HepG2 (cell line): ENCODE measurements around the gene CCL17. TPM values are rescaled to one million over a fixed set of nuclear protein-coding genes. Genes with fewer than 3 reads are reported as not detected.

Source experiments
- ADNP ChIP-seq: sonication (generic); formaldehyde crosslinking; IDR thresholded peaks from 2 replicates; pipeline ENCODE4 v1.4.0; 2020; ENCODE audit warnings: missing genetic modification reagents
- AKAP8 ChIP-seq: sonication (generic); formaldehyde crosslinking; IDR thresholded peaks from 2 replicates; pipeline ENCODE4 v1.5.1; 2020; ENCODE audit warnings: mild to moderate bottlenecking, missing genetic modification reagents
- ARNT ChIP-seq: fragments of 450-650 bp; IDR thresholded peaks from 2 replicates; pipeline ENCODE4 v1.6.1; 2017
- CBFB ChIP-seq: sonication (generic); formaldehyde crosslinking; IDR thresholded peaks from 2 replicates; pipeline ENCODE4 v1.4.0; 2020; ENCODE audit warnings: missing genetic modification reagents
- HOXD1 ChIP-seq: sonication (generic); formaldehyde crosslinking; IDR thresholded peaks from 2 replicates; pipeline ENCODE4 v1.5.0; 2020; ENCODE audit warnings: missing genetic modification reagents
- KDM2A ChIP-seq: sonication (generic); formaldehyde crosslinking; IDR thresholded peaks from 2 replicates; pipeline ENCODE4 v1.4.0; 2020; ENCODE audit warnings: low read depth, missing genetic modification reagents, borderline replicate concordance
- KLF11 ChIP-seq: IDR thresholded peaks from 2 replicates; pipeline ENCODE4 v1.6.1; 2016; ENCODE audit warnings: missing compliant biosample characterization
- MATR3 ChIP-seq: sonication (generic); formaldehyde crosslinking; IDR thresholded peaks from 2 replicates; pipeline ENCODE4 v1.4.0; 2020; ENCODE audit warnings: missing genetic modification reagents
- NPAS2 ChIP-seq: sonication (generic); formaldehyde crosslinking; IDR thresholded peaks from 2 replicates; pipeline ENCODE4 v1.8.0; 2022; ENCODE audit warnings: mild to moderate bottlenecking, missing genetic modification reagents, borderline replicate concordance
- NR2F1 ChIP-seq, 2 experiments: fragments of 450-650 bp in 1 of 2; formaldehyde crosslinking in 1 of 2; IDR thresholded peaks; 2 replicates each; pipeline versions ENCODE4 v1.5.0 to v1.6.1; 2016 to 2020; ENCODE audit warnings: mild to moderate bottlenecking in 1 of 2, missing compliant biosample characterization in 1 of 2, missing genetic modification reagents in 1 of 2, moderate library complexity in 1 of 2
- PAX8 ChIP-seq: sonication (generic); formaldehyde crosslinking; IDR thresholded peaks from 2 replicates; pipeline ENCODE4 v1.8.0; 2022; ENCODE audit warnings: mild to moderate bottlenecking, missing genetic modification reagents, borderline replicate concordance
- SAFB2 ChIP-seq: sonication (generic); formaldehyde crosslinking; IDR thresholded peaks from 2 replicates; pipeline ENCODE4 v1.5.1; 2020; ENCODE audit warnings: missing genetic modification reagents, low read depth, mild to moderate bottlenecking, borderline replicate concordance
- SNAI1 ChIP-seq: sonication (generic); formaldehyde crosslinking; IDR thresholded peaks from 2 replicates; pipeline ENCODE4 v1.5.0; 2020; ENCODE audit warnings: mild to moderate bottlenecking, missing genetic modification reagents, borderline replicate concordance
- YEATS4 ChIP-seq: sonication (generic); formaldehyde crosslinking; IDR thresholded peaks from 2 replicates; pipeline ENCODE4 v1.4.0; 2020; ENCODE audit warnings: missing genetic modification reagents, borderline replicate concordance
- ZNF232 ChIP-seq: sonication (generic); formaldehyde crosslinking; IDR thresholded peaks from 2 replicates; pipeline ENCODE4 v1.4.0; 2020; ENCODE audit warnings: missing genetic modification reagents, borderline replicate concordance
- polyA plus RNA-seq, 8 experiments: library from polyadenylated mRNA; depleted of rRNA in 3 of 8; stranded (reverse) in 7 of 8; unstranded in 1 of 8; fragments of >200 nt; fragmentation: Illumina TruSeq in 4 of 8; extraction: Trizol in 4 of 8; gene quantifications; 2 replicates each; pipeline versions ENCODE4 v1.2.1 to v1.2.3, GENCODE V29; 2011 to 2016; ENCODE audit warnings: low read depth in 4 of 8, missing spikeins in 1 of 8, mixed read lengths in 1 of 8; ENCODE audit not compliant: insufficient read depth in 1 of 8
- total RNA-seq, 5 experiments: library from RNA; depleted of rRNA; stranded (reverse); fragments of >200 nt; fragmentation: Illumina TruSeq; extraction: Trizol; gene quantifications; 2 replicates each; pipeline ENCODE4 v1.2.3, GENCODE V29; 2016; ENCODE audit warnings: low read depth in 1 of 5
- TF ChIP-seq, protein P1 (sequence below): sonication (generic); formaldehyde crosslinking; IDR thresholded peaks from 2 replicates; pipeline ENCODE4 v1.4.0; 2020; ENCODE audit warnings: missing genetic modification reagents, borderline replicate concordance
- TF ChIP-seq, protein P2 (sequence below): sonication (generic); formaldehyde crosslinking; IDR thresholded peaks from 2 replicates; pipeline ENCODE4 v1.4.0; 2020; ENCODE audit warnings: mild to moderate bottlenecking, missing genetic modification reagents
- TF ChIP-seq, protein P3 (sequence below): IDR thresholded peaks from 2 replicates; pipeline ENCODE4 v1.6.1; 2016; ENCODE audit warnings: missing biosample characterization, missing genetic modification reagents, low read depth
- TF ChIP-seq, protein P4 (sequence below): sonication (generic); formaldehyde crosslinking; IDR thresholded peaks from 2 replicates; pipeline ENCODE4 v1.9.0; 2022; ENCODE audit warnings: missing genetic modification reagents, mild to moderate bottlenecking, borderline replicate concordance
- TF ChIP-seq, protein P5 (sequence below): IDR thresholded peaks from 2 replicates; pipeline ENCODE4 v1.6.1; 2016; ENCODE audit warnings: missing compliant biosample characterization, missing genetic modification reagents, borderline replicate concordance

The CCL17 gene
- total and polyA plus RNA-seq, 2 of the 13 experiments (the other 11 are each of a cell fraction or from before 2014, with no cell fraction given): not detected

DNA sequence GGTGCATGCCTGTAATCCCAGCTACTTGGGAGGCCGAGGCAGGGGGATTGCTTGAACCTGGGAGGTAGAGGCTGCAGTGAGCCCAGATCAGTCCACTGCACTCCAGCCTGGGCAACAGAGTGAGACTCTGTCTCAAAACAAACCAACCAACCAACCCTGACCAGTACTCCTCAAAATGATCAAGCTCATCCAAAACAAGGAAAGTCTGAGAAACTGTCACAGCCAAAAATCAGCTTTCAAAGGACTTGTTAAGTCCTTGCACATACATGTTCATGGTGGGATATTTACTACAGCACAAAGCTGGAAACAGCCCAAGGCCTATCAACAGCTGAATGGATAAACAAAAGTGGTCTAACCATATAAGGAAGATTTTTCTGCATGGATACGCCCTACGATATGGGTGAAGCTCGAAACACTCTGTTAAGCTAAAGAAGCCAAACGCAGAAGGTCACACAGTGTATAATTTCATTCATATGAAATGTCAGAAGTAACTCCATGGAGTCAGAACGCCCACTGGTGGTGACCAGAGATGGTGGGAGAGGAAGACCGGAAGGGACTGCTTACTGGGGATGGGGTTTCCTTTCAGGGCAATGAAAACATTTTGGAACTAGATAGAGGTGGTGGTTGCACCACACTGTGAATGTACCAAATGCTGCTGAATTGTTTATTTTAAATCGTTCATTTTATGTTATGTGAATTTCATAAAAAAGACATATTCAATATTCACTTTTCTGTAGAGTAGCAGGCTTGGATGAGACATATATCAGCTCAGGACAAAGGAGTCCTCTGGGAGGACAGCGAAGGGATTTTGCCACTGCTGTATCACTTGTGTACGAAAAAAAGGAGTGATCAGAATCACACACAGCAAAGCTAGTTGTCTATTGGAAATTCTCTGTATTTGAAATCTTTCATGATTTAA, 17.7 kb downstream of the CCL17 start (continued):
- TF ChIP-seq, protein P1, sequence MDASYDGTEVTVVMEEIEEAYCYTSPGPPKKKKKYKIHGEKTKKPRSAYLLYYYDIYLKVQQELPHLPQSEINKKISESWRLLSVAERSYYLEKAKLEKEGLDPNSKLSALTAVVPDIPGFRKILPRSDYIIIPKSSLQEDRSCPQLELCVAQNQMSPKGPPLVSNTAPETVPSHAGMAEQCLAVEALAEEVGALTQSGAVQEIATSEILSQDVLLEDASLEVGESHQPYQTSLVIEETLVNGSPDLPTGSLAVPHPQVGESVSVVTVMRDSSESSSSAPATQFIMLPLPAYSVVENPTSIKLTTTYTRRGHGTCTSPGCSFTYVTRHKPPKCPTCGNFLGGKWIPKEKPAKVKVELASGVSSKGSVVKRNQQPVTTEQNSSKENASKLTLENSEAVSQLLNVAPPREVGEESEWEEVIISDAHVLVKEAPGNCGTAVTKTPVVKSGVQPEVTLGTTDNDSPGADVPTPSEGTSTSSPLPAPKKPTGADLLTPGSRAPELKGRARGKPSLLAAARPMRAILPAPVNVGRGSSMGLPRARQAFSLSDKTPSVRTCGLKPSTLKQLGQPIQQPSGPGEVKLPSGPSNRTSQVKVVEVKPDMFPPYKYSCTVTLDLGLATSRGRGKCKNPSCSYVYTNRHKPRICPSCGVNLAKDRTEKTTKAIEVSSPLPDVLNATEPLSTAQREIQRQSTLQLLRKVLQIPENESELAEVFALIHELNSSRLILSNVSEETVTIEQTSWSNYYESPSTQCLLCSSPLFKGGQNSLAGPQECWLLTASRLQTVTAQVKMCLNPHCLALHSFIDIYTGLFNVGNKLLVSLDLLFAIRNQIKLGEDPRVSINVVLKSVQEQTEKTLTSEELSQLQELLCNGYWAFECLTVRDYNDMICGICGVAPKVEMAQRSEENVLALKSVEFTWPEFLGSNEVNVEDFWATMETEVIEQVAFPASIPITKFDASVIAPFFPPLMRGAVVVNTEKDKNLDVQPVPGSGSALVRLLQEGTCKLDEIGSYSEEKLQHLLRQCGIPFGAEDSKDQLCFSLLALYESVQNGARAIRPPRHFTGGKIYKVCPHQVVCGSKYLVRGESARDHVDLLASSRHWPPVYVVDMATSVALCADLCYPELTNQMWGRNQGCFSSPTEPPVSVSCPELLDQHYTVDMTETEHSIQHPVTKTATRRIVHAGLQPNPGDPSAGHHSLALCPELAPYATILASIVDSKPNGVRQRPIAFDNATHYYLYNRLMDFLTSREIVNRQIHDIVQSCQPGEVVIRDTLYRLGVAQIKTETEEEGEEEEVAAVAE: 0 out of 2 replicates have a peak, but pooled peaks have one; percentile 55
- TF ChIP-seq NPAS2 (CRISPR knock-in tag) (no peak), NR2F1 (CRISPR knock-in tag; IDR thresholded peaks at IDR 0.05) (no peak), AKAP8 (CRISPR knock-in tag) (no peak), ARNT (no peak), ZNF232 (no peak), CBFB (CRISPR knock-in tag) (0 out of 2 replicates have a peak, but pooled peaks have one; percentile 39), SNAI1 (CRISPR knock-in tag) (no peak), PAX8 (CRISPR knock-in tag) (no peak), KDM2A (no peak), KLF11 (CRISPR knock-in tag) (no peak; the same call in 1 of the 2 replicates), MATR3 (CRISPR knock-in tag) (no peak), YEATS4 (CRISPR knock-in tag) (no peak), SAFB2 (CRISPR knock-in tag) (no peak), ADNP (CRISPR knock-in tag) (no peak), HOXD1 (CRISPR knock-in tag) (no peak)
- TF ChIP-seq, protein P2, sequence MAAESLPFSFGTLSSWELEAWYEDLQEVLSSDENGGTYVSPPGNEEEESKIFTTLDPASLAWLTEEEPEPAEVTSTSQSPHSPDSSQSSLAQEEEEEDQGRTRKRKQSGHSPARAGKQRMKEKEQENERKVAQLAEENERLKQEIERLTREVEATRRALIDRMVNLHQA (CRISPR knock-in tag): no peak
- TF ChIP-seq, protein P3, sequence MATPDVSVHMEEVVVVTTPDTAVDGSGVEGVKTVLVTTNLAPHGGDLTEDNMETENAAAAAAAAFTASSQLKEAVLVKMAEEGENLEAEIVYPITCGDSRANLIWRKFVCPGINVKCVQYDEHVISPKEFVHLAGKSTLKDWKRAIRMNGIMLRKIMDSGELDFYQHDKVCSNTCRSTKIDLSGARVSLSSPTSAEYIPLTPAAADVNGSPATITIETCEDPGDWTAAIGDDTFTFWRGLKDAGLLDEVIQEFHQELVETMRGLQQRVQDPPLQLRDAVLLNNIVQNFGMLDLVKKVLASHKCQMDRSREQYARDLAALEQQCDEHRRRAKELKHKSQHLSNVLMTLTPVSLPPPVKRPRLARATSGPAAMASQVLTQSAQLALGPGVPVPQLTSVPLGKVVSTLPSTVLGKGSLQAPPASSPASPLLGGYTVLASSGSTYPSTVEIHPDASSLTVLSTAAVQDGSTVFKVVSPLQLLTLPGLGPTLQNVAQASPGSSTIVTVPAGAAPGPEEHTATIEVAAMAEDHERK (CRISPR knock-in tag): no peak
- TF ChIP-seq, protein P4, sequence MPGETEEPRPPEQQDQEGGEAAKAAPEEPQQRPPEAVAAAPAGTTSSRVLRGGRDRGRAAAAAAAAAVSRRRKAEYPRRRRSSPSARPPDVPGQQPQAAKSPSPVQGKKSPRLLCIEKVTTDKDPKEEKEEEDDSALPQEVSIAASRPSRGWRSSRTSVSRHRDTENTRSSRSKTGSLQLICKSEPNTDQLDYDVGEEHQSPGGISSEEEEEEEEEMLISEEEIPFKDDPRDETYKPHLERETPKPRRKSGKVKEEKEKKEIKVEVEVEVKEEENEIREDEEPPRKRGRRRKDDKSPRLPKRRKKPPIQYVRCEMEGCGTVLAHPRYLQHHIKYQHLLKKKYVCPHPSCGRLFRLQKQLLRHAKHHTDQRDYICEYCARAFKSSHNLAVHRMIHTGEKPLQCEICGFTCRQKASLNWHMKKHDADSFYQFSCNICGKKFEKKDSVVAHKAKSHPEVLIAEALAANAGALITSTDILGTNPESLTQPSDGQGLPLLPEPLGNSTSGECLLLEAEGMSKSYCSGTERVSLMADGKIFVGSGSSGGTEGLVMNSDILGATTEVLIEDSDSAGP (CRISPR knock-in tag): no peak
- TF ChIP-seq, protein P5, sequence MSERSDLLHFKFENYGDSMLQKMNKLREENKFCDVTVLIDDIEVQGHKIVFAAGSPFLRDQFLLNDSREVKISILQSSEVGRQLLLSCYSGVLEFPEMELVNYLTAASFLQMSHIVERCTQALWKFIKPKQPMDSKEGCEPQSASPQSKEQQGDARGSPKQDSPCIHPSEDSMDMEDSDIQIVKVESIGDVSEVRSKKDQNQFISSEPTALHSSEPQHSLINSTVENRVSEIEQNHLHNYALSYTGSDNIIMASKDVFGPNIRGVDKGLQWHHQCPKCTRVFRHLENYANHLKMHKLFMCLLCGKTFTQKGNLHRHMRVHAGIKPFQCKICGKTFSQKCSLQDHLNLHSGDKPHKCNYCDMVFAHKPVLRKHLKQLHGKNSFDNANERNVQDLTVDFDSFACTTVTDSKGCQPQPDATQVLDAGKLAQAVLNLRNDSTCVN: no peak
